ENCODE data around the gene MOSPD2.
A peak's percentile ranks its signal among the peaks of the same experiment; 100 is the strongest.

MOSPD2 gene

GRCh38 chrX:14913241-14913640 is 40.0 kb downstream of the MOSPD2 start:
- peak overlapping the region; percentile 27 for H3K27ac ChIP-seq
- H3K36me3 ChIP-seq, result peaks cover 72% of the 10 kb centered on the region

GRCh38 chrX:14915596-14915995 is 42.4 kb downstream of the MOSPD2 start:
- no peak for TF ChIP-seq CTCF (IDR thresholded peaks at IDR 0.05)
- Histone ChIP-seq H3K9me3 (no peaks in the 10 kb centered on the region), H3K27ac (no peak overlapping the region), H3K4me3 (ENCODE audit: low read depth in 1 of 2, low read length in 1 of 2) (no peak overlapping the region), H3K27me3 (no peaks in the 10 kb centered on the region), H3K36me3 (peaks cover 89% of the 10 kb centered on the region), H3K4me1 (ENCODE audit: control insufficient read depth in 1 of 2, insufficient read depth in 1 of 2, low read depth in 1 of 2, low read length in 1 of 2) (no peaks in the 10 kb centered on the region)

More at GRCh38 chrX:14913241-14913640, 40.0 kb downstream of the MOSPD2 start:
- TF ChIP-seq CTCF (IDR thresholded peaks at IDR 0.05), result no peak
- H3K4me1 ChIP-seq (ENCODE audit: control insufficient read depth in 1 of 2, insufficient read depth in 1 of 2, low read depth in 1 of 2, low read length in 1 of 2), result no peaks in the 10 kb centered on the region
- no peaks in the 10 kb centered on the region for H3K27me3 ChIP-seq
- H3K9me3 ChIP-seq, result no peaks in the 10 kb centered on the region
- H3K4me3 ChIP-seq (ENCODE audit: low read depth in 1 of 2, low read length in 1 of 2), result no peak overlapping the region

- peaks cover 88% of the 10 kb centered on the region for H3K36me3 ChIP-seq
- no peak overlapping the region for H3K27ac ChIP-seq
- no peak for TF ChIP-seq CTCF (IDR thresholded peaks at IDR 0.05)
- no peaks in the 10 kb centered on the region for H3K9me3 ChIP-seq
- H3K27me3 ChIP-seq, result no peaks in the 10 kb centered on the region
- no peaks in the 10 kb centered on the region for H3K4me1 ChIP-seq (ENCODE audit: control insufficient read depth in 1 of 2, insufficient read depth in 1 of 2, low read depth in 1 of 2, low read length in 1 of 2)
- H3K4me3 ChIP-seq (ENCODE audit: low read depth in 1 of 2, low read length in 1 of 2), result no peak overlapping the region
These were observed 42.9 kb downstream of the MOSPD2 start for GRCh38 chrX:14916017-14916674.

GRCh38 chrX:14919407-14919806 is 46.2 kb downstream of the MOSPD2 start:
- H3K27me3 ChIP-seq, result no peaks in the 10 kb centered on the region
- no peak overlapping the region for H3K27ac ChIP-seq
- H3K4me1 ChIP-seq (ENCODE audit: control insufficient read depth in 1 of 2, insufficient read depth in 1 of 2, low read depth in 1 of 2, low read length in 1 of 2), result no peaks in the 10 kb centered on the region
- TF ChIP-seq CTCF (IDR thresholded peaks at IDR 0.05), result no peak
- no peaks in the 10 kb centered on the region for H3K9me3 ChIP-seq
- no peak overlapping the region for H3K4me3 ChIP-seq (ENCODE audit: low read depth in 1 of 2, low read length in 1 of 2)
- H3K36me3 ChIP-seq, result peaks cover 67% of the 10 kb centered on the region

- Histone ChIP-seq H3K27ac (no peak overlapping the region), H3K4me1 (ENCODE audit: control insufficient read depth in 1 of 2, insufficient read depth in 1 of 2, low read depth in 1 of 2, low read length in 1 of 2) (no peaks in the 10 kb centered on the region), H3K36me3 (peaks cover 60% of the 10 kb centered on the region), H3K27me3 (no peaks in the 10 kb centered on the region), H3K4me3 (ENCODE audit: low read depth in 1 of 2, low read length in 1 of 2) (no peak overlapping the region), H3K9me3 (no peaks in the 10 kb centered on the region)
- TF ChIP-seq CTCF (IDR thresholded peaks at IDR 0.05), result no peak
These were observed 47.0 kb downstream of the MOSPD2 start for GRCh38 chrX:14920196-14920595.

Measured in neutrophil (primary cell).